Measurements from ENCODE around the gene PRPF38B.

- TF ChIP-seq EZH2 (IDR thresholded peaks at IDR 0.05; ENCODE audit: low read length, missing control alignments) (no peak), CTCF (conservative IDR thresholded peaks at IDR 0.05 in 1 of 2, IDR thresholded peaks at IDR 0.05 in 1 of 2; ENCODE audit: low read depth in 1 of 2, low read length in 2 of 2) (no peak)
Measured at GRCh38 chr1:108691942-108692723, at the start of gene PRPF38B.

Data from fibroblast of lung (primary cell).